NB4 (cell line): Measurements from ENCODE around the gene CD300LF.

Source experiments
- DNase-seq: peaks from one replicate; pipeline ENCODE4 v3.0.0; 2010; ENCODE audit warnings: low read depth
- H3K4me3 ChIP-seq: one replicate; pipeline ENCODE4 v1.5.1; 2011; ENCODE audit warnings: mild to moderate bottlenecking, low read depth, low read length, moderate library complexity
- MYC ChIP-seq: IDR thresholded peaks from 2 replicates; pipeline ENCODE4 v1.6.1; 2011; ENCODE audit warnings: low read depth, low read length
- POLR2A ChIP-seq: IDR thresholded peaks from 2 replicates; pipeline ENCODE4 v1.6.1; 2011; ENCODE audit warnings: mild to moderate bottlenecking; ENCODE audit not compliant: insufficient read length; ENCODE audit errors: extremely low read depth
- TF ChIP-seq, protein P1 (sequence below): IDR thresholded peaks from one replicate; pipeline ENCODE4 v1.5.1; 2012; ENCODE audit warnings: low read depth, low read length
- TF ChIP-seq, protein P2 (sequence below): IDR thresholded peaks from 2 replicates; pipeline ENCODE4 v1.6.1; 2011; ENCODE audit warnings: low read depth, low read length

Gene CD300LF

DNA sequence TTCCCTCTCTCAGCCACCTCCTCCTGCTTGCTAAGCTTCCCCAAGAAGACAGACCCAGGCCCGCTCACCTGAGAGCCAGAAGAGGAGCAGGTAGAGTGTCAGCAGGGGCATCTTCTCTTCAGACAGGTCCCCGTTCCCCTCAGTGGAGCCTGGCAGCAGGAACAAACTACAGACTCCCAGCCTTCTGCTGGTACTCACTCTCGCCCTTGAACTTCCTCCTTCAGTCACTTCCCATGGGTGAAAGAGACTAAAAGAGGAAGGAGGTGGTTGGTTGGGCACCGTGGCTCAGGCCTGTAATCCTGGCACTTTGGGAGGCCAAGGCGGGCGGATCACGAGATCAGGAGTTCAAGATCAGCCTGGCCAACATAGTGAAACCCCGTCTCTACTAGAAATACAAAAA, at the start of gene CD300LF:
Gene CD300LF, minus strand, starts transcription at position 168 of the 400 bp plus-strand sequence. Its CDS starts 57 bp downstream, at position 111.
- H3K4me3 ChIP-seq, result peak within 1 kb of the TSS; percentile 47
- peak; percentile 84 for DNase-seq
- TF ChIP-seq, protein P1, sequence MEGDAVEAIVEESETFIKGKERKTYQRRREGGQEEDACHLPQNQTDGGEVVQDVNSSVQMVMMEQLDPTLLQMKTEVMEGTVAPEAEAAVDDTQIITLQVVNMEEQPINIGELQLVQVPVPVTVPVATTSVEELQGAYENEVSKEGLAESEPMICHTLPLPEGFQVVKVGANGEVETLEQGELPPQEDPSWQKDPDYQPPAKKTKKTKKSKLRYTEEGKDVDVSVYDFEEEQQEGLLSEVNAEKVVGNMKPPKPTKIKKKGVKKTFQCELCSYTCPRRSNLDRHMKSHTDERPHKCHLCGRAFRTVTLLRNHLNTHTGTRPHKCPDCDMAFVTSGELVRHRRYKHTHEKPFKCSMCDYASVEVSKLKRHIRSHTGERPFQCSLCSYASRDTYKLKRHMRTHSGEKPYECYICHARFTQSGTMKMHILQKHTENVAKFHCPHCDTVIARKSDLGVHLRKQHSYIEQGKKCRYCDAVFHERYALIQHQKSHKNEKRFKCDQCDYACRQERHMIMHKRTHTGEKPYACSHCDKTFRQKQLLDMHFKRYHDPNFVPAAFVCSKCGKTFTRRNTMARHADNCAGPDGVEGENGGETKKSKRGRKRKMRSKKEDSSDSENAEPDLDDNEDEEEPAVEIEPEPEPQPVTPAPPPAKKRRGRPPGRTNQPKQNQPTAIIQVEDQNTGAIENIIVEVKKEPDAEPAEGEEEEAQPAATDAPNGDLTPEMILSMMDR, result no peak
- TF ChIP-seq POLR2A, result no peak
- TF ChIP-seq MYC, result no peak
- TF ChIP-seq, protein P2, sequence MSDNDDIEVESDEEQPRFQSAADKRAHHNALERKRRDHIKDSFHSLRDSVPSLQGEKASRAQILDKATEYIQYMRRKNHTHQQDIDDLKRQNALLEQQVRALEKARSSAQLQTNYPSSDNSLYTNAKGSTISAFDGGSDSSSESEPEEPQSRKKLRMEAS, result no peak

DNA sequence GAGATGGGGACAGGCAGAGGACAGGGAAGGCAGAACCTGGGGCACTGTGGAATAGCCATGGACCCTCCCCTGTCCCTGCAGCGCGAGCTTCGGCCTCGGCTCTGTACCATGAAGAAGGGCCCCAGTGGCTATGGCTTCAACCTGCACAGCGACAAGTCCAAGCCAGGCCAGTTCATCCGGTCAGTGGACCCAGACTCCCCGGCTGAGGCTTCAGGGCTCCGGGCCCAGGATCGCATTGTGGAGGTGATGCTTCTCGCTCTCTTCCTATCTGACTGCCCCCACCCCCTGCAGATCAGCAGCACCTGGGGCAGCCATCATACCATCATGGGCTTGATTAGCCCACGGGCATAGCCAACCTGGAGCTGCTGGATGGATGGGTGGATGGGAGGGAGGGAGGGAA, 49.2 kb upstream of the CD300LF start:
- no peak overlapping the region for H3K4me3 ChIP-seq
- DNase-seq, result no peak
- TF ChIP-seq POLR2A, result no peak
- TF ChIP-seq, protein P2, result no peak
- TF ChIP-seq MYC, result no peak
- TF ChIP-seq, protein P1, result no peak

DNA sequence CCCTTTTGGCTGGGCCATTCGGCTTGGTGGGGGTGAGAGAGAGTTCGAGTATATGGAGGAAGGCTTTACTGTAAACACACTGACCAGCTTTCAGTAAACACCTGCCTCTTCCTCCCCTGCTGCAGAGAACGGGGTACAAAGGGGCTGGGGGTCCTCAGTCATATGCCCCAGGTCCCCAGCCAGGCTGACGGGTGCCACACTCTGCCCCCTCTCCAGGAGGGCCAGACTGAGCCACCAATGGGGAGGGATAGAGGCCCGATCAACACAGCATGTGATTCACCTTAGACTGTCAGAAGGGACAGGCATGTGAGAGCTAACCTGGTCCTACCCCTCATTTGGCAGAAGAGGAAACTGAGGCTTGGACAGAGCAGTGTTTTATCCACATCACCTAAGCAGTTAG, 48.7 kb upstream of the CD300LF start:
- no peak overlapping the region for H3K4me3 ChIP-seq
- TF ChIP-seq POLR2A, result no peak
- no peak for DNase-seq

DNA sequence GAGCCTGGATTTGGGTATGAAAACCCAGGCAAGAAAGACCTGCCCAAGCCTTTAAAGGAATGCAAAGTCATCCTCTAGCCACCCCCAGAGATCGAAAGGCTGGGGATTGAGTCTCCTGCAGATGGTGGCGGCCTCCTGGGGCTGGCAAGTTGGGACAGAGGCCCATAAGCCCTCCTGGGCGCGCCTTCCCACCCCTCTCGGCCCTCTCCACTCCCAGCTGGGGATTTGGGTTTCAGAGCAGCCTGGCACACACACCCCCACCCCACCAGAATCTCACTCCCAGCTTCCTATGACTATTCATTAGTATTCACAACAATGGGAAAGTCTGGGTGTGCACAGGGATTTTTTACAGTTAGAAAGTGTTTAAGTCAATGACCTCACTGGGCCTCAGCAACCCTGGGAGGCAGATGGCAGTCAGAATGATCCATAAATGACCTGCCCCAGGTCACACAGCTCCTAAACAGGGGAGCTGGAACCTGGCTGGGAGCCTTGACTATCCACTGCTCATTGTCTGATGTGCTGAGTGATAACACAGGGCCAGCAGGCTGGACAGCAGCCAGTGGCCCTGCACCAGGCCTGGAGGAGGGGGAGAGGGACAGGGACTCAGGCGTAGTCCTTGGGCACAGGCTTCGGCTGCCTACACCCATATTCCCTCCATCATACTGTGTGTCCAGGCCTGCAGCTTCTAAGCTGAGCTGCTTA, 47.8 kb upstream of the CD300LF start:
- no peak overlapping the region for H3K4me3 ChIP-seq
- peak; percentile 45 for DNase-seq
- TF ChIP-seq, protein P2, result no peak
- TF ChIP-seq, protein P1, result no peak
- TF ChIP-seq POLR2A, result no peak
- no peak for TF ChIP-seq MYC

DNA sequence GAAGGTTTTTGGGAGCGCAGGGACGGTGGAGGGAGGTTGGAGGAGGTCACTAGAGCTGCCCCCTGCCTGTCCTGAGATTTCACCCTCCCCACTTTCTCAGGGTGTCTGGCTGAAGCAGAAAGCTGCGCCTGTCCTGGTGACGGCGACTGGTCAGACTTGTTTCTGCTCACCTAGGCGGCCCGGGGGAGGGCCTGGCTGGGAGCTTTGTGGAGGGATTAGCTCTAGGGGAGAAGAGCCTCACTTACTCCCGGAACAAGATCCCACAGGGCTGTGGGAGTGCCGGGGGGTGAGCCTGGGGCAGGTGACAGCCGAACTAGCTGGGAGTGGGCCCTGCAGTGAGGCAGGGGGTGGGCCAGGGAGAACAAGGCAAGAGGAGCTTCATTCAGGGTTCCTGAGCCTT, 47.2 kb upstream of the CD300LF start:
- DNase-seq, result no peak
- no peak overlapping the region for H3K4me3 ChIP-seq
- TF ChIP-seq, protein P1, result no peak
- TF ChIP-seq MYC (no peak), POLR2A (no peak)
- TF ChIP-seq, protein P2, result no peak

DNA sequence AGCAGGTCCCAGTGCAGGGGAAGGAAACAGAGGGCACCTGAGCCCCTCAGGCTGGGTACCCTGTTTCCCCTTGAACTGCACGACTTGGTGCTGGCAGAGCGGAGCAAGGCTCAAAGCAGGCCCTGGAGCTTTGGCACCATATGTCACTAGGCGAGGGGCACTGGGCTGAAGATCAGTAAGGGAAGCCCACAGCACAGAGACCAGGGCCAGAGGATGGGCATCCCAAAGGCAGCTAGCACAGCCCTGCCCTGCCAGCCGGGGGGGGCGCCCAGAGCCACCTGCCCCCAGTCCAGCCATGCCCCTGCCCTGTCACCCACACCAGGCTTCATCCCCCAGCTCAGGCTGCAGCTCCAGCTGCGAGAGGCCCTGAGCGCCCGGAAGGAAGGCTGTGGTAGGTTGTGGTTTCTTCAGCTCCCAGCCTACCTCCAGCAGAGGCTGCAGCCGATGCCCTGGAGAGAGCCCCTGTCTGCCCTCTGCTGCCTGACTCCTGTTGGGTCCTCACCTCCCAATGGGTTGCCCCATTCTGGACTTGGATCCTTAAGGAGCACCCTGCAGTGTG, 46.6 kb upstream of the CD300LF start:
- H3K4me3 ChIP-seq, result peak overlapping the region; percentile 30
- DNase-seq, result peak; percentile 90
- TF ChIP-seq, protein P1, result peak; percentile 33
- TF ChIP-seq, protein P2, result no peak; the same call in 1 of the 2 replicates
- TF ChIP-seq MYC (peak; percentile 54), POLR2A (no peak)
